Measurements from ENCODE around the gene FRYL. TPM values are rescaled to one million over a fixed set of nuclear protein-coding genes. Genes with fewer than 3 reads are reported as not detected.

FRYL gene
- total RNA-seq, 4 donors from 2014 or later, result 14.5 to 43.7 (median 20.1) TPM

DNA sequence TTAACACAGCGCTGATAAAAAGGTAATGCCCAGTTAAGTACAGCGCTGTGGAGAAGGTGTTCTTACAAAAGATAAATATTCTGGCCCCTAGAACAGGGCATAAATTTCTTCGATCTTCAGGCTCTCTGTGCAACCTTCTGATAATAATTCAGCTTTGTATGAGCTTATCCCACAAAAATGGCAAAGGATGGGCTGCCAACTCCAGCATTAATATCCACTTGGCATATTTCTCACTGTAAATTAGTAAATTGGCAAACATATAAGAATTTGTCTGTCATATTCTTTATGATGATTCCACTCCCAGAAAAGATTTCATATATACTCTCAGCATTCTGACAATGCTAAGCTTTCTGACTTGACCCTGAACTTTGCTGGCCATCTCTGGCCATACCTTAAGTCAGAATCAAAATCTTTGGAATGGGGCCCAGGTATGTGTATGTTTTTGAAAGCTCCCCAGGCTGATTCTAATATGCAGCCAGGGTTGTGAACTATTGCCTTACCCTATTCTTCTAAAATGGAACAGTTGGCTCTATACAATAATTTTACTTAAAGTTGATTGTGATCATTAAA, 134.8 kb downstream of the FRYL start:
- in situ Hi-C loops (cut with MboI; ENCODE audit: low sequenced_read_pairs in 4 of 4) (no loop called here), intact Hi-C loops (cut with DNase I; ENCODE audit: low total_unique reads) (no loop called here)
- TF ChIP-seq POLR2A (IDR thresholded peaks at IDR 0.05) (no peak), CTCF (IDR thresholded peaks at IDR 0.05 in 4 of 5, conservative IDR thresholded peaks at IDR 0.05 in 1 of 5) (no peak)
- no peak overlapping the region for H3K4me3 ChIP-seq
- H3K27me3 ChIP-seq, result no peaks in the 10 kb centered on the region
- H3K4me1 ChIP-seq, result peaks cover 33 to 45% of the 10 kb centered on the region in 2 donors
- no peaks in the 10 kb centered on the region for H3K9me3 ChIP-seq
- DNase-seq (no peak), ATAC-seq (no peak)
- H3K36me3 ChIP-seq, result no peaks in the 10 kb centered on the region
- no peak overlapping the region for H3K27ac ChIP-seq

DNA sequence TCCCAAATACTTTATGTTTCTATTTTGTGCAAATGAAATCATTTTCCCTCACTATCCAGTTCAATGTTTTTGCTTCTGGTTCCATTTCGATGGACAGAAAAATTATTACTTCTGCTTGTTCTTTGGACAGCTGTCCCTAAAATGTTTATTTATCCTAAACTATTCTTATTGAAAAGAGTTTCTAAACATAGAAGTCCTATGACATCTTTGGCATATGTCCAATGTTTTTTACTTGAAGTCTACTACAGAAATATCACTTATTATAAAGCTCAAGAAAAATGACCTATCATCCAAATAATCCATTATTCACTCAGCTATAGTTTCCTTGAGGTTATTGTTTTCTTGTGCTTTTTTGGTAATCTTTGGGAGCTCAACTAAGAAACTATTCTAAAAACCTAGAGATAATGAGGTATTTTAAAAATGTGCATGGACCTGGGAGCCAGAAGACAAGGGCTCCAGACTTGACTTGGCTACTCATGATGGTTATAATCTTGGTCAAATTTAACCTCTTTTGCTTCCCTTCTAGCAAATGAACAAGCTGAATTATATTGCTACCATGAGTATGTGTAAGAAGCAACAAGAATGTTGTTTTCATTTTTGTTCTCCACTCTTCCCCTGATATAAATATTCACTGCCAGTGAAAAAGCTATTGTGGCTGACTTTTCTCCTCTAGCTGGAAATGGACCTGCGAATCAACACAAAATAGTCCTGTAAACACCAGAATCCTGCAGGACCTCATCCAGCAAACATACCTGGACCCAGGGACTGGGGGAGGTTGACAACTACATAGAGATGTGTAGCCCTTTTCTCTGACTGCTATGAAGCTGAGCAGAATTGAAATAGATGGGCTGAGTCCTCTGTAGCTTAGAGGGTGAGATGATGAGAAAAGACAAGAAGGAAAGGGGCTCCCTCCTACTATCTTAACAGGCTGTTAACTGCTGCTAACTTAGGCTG, 137.4 kb downstream of the FRYL start:
- ATAC-seq, result no peak
- no peaks in the 10 kb centered on the region for H3K27me3 ChIP-seq
- peaks cover 33 to 46% of the 10 kb centered on the region in 2 donors for H3K4me1 ChIP-seq
- TF ChIP-seq POLR2A (IDR thresholded peaks at IDR 0.05) (no peak), CTCF (IDR thresholded peaks at IDR 0.05 in 4 of 5, conservative IDR thresholded peaks at IDR 0.05 in 1 of 5) (no peak)
- no peaks in the 10 kb centered on the region for H3K36me3 ChIP-seq
- intact Hi-C loops (cut with DNase I; ENCODE audit: low total_unique reads), result no loop called here
- H3K9me3 ChIP-seq, result no peaks in the 10 kb centered on the region
- peak overlapping the region in 2 of 4 donors; percentile 8 to 10 for H3K27ac ChIP-seq
- no peak overlapping the region for H3K4me3 ChIP-seq
- in situ Hi-C loops (cut with MboI; ENCODE audit: low sequenced_read_pairs in 4 of 4), result no loop called here
- DNase-seq, result no peak

GRCh38 chr4:48641401-48641800, 138.7 kb downstream of the FRYL start:
- DNase-seq (no peak), ATAC-seq (no peak)
- H3K4me3 ChIP-seq, result no peak overlapping the region
- H3K36me3 ChIP-seq, result no peaks in the 10 kb centered on the region
- H3K27me3 ChIP-seq, result no peaks in the 10 kb centered on the region
- intact Hi-C loops (cut with DNase I; ENCODE audit: low total_unique reads), result no loop called here
- in situ Hi-C loops (cut with MboI; ENCODE audit: low sequenced_read_pairs in 4 of 4), result no loop called here
- peaks cover 38 to 44% of the 10 kb centered on the region in 2 donors for H3K4me1 ChIP-seq
- no peak for TF ChIP-seq CTCF (IDR thresholded peaks at IDR 0.05 in 4 of 5, conservative IDR thresholded peaks at IDR 0.05 in 1 of 5)
- TF ChIP-seq POLR2A (IDR thresholded peaks at IDR 0.05), result no peak
- peak overlapping the region in 2 of 4 donors; percentile 4 to 32 for H3K27ac ChIP-seq
- no peaks in the 10 kb centered on the region for H3K9me3 ChIP-seq

- TF ChIP-seq CTCF (IDR thresholded peaks at IDR 0.05 in 4 of 5, conservative IDR thresholded peaks at IDR 0.05 in 1 of 5) (no peak), POLR2A (IDR thresholded peaks at IDR 0.05) (no peak)
- Histone ChIP-seq H3K36me3 (no peaks in the 10 kb centered on the region), H3K4me3 (no peak overlapping the region), H3K27me3 (no peaks in the 10 kb centered on the region), H3K4me1 (peaks cover 38 to 45% of the 10 kb centered on the region in 2 donors), H3K9me3 (no peaks in the 10 kb centered on the region), H3K27ac (peak overlapping the region in 3 of 4 donors; percentile 4 to 32 (median 14))
- DNase-seq (no peak), ATAC-seq (peak in 1 of 2 donors; percentile 47)
- in situ Hi-C loops (cut with MboI; ENCODE audit: low sequenced_read_pairs in 4 of 4) (no loop called here), intact Hi-C loops (cut with DNase I; ENCODE audit: low total_unique reads) (no loop called here)
These were observed 139.4 kb downstream of the FRYL start for GRCh38 chr4:48640699-48641098.
